Measurements from ENCODE around the gene LRRC28.

LRRC28 gene

GRCh38 chr15:99250001-99250400 is 1.3 kb upstream of the LRRC28 start:
- no peak for DNase-seq

GRCh38 chr15:99250494-99250856 is 806 bp upstream of the LRRC28 start:
- DNase-seq, result no peak

- DNase-seq, result no peak
Measured at GRCh38 chr15:99252326-99252725, 1.0 kb downstream of the LRRC28 start.

- DNase-seq, result peak; percentile 61
Measured at GRCh38 chr15:99253381-99254090, 2.3 kb downstream of the LRRC28 start.

GRCh38 chr15:99257107-99257750 is 5.9 kb downstream of the LRRC28 start:
- no peak for DNase-seq

GRCh38 chr15:99264125-99264524 is 12.8 kb downstream of the LRRC28 start:
- DNase-seq, result no peak

GRCh38 chr15:99265541-99266070 is 14.3 kb downstream of the LRRC28 start:
- DNase-seq, result no peak

GRCh38 chr15:99267957-99268356 is 16.7 kb downstream of the LRRC28 start:
- no peak for DNase-seq

- no peak for DNase-seq
Measured at GRCh38 chr15:99268431-99268830, 17.1 kb downstream of the LRRC28 start.

- DNase-seq, result no peak
Measured at GRCh38 chr15:99273801-99274200, 22.5 kb downstream of the LRRC28 start.

GRCh38 chr15:99275061-99275460 is 23.8 kb downstream of the LRRC28 start:
- no peak for DNase-seq

GRCh38 chr15:99275525-99276128 is 24.3 kb downstream of the LRRC28 start:
- no peak for DNase-seq

- no peak for DNase-seq
Measured at GRCh38 chr15:99279290-99279689, 28.0 kb downstream of the LRRC28 start.

- DNase-seq, result peak; percentile 24
Measured at GRCh38 chr15:99279827-99280226, 28.5 kb downstream of the LRRC28 start.

- no peak for DNase-seq
Measured at GRCh38 chr15:99282121-99282520, 30.8 kb downstream of the LRRC28 start.

GRCh38 chr15:99282586-99282985 is 31.3 kb downstream of the LRRC28 start:
- no peak for DNase-seq

- no peak for DNase-seq
Measured at GRCh38 chr15:99283717-99284116, 32.4 kb downstream of the LRRC28 start.

- DNase-seq, result no peak
Measured at GRCh38 chr15:99291643-99292042, 40.4 kb downstream of the LRRC28 start.

GRCh38 chr15:99295840-99296239 is 44.6 kb downstream of the LRRC28 start:
- no peak for DNase-seq

- no peak for DNase-seq
Measured at GRCh38 chr15:99296386-99296785, 45.1 kb downstream of the LRRC28 start.

- DNase-seq, result no peak
Measured at GRCh38 chr15:99303907-99304306, 52.6 kb downstream of the LRRC28 start.

GRCh38 chr15:99305761-99306505 is 54.7 kb downstream of the LRRC28 start:
- no peak for DNase-seq

- DNase-seq, result no peak
Measured at GRCh38 chr15:99306694-99307338, 55.5 kb downstream of the LRRC28 start.
